T-helper 2 cell treated with Interferon-gamma antibody and Interleukin-4, amounts not matched to agents 5 μg/mL and 100 μg/mL, for 36 hours (primary cell): ENCODE results near the gene TESK2.
"Not testable (repeated sequence)": the region's sequence is repeated elsewhere in the genome, so short reads cannot be mapped to it uniquely, and the experiment has no call there.

Experiments used
- DNase-seq: peaks from one replicate; pipeline ENCODE4 v3.0.0; 2021; ENCODE audit warnings: low spot score
- H3K27ac Mint-ChIP-seq: one replicate; pipeline ENCODE4 v1.8.0; 2021; ENCODE audit warnings: mild to moderate bottlenecking, mixed read lengths
- H3K27me3 Mint-ChIP-seq: one replicate; pipeline ENCODE4 v1.8.0; 2021; ENCODE audit warnings: low read depth, mixed read lengths
- H3K36me3 Mint-ChIP-seq: one replicate; pipeline ENCODE4 v1.8.0; 2021; ENCODE audit warnings: low read depth, mixed read lengths
- H3K4me1 Mint-ChIP-seq: one replicate; pipeline ENCODE4 v1.8.0; 2021; ENCODE audit warnings: low read depth, mixed read lengths
- H3K4me3 Mint-ChIP-seq: one replicate; pipeline ENCODE4 v1.8.0; 2022; ENCODE audit warnings: mild to moderate bottlenecking, moderate library complexity, mixed read lengths
- H3K9me3 Mint-ChIP-seq: one replicate; pipeline ENCODE4 v1.8.0; 2021; ENCODE audit warnings: mixed read lengths

The TESK2 gene

DNA sequence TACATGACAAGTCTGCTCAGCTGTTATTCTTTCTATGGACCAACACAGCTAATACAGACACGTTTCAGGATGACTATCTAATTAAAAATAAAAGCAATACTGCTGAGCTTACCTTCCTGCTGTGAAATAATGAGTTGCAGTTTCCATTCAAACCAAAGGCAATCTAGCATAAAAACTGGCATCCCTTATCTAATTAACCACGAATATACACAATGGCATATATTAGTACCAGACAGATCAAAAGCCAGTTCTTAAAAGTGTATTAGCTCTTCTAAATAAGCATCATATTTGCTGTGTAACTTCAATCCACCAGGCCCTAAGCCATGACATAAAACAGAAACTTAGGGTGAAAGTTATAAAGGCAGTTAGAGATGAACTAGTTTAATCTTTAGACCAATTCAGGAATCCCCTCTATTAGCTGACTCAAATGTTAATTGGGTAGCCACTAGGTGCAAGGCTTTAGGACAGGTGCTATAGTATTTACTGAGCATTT is 20.6 kb downstream of the TESK2 start:
- no peaks in the 10 kb centered on the region for H3K36me3 Mint-ChIP-seq
- H3K27ac Mint-ChIP-seq, result no peak overlapping the region
- H3K4me1 Mint-ChIP-seq, result no peaks in the 10 kb centered on the region
- H3K27me3 Mint-ChIP-seq, result no peaks in the 10 kb centered on the region
- DNase-seq, result no peak
- H3K9me3 Mint-ChIP-seq, result no peaks in the 10 kb centered on the region
- no peak overlapping the region for H3K4me3 Mint-ChIP-seq

DNA sequence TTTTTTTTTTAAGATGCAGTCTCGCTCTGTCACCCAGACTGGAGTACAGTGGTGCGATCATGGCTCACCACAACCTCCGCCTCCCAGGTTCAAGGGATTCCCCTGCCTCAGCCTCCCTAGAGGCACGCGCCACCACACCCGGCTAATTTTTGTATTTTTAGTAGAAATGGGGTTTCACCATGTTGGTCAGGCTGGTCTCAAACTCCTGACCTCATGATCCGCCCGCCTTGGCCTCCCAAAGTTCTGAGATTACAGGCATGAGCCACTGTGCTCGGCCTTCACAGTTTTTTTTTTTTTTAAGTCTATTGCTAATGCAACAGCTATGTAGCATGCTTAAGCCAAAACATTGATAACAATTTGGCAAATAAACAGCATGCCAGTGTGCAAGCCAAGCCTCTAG is 23.6 kb downstream of the TESK2 start:
- not testable (repeated sequence) for H3K27me3 Mint-ChIP-seq, H3K36me3 Mint-ChIP-seq, H3K27ac Mint-ChIP-seq, H3K9me3 Mint-ChIP-seq, H3K4me3 Mint-ChIP-seq, H3K4me1 Mint-ChIP-seq, DNase-seq

DNA sequence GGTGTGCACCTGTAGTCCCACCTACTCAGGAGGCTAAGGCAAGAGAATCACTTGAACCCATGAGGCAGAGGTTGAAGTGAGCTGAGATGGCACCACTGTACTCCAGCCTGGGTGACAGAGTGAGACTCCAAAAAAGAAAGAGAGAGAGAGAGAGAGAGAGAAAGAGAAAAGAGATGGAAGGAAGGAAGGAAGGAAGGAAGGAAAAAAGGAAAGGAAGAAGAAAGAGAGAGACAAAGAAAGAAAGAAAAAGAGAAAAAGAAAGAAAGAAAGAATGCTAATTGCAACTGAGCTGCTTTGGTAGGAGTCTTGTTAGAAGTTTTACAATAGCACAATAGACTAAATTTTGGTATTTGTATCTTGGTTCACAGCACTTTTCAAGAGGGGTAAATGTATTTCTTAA is 25.7 kb downstream of the TESK2 start:
- Mint-ChIP-seq H3K27me3 (peaks cover 3% of the 10 kb centered on the region), H3K9me3 (no peaks in the 10 kb centered on the region), H3K36me3 (no peaks in the 10 kb centered on the region), H3K27ac (no peak overlapping the region), H3K4me1 (no peaks in the 10 kb centered on the region), H3K4me3 (no peak overlapping the region)
- no peak for DNase-seq

DNA sequence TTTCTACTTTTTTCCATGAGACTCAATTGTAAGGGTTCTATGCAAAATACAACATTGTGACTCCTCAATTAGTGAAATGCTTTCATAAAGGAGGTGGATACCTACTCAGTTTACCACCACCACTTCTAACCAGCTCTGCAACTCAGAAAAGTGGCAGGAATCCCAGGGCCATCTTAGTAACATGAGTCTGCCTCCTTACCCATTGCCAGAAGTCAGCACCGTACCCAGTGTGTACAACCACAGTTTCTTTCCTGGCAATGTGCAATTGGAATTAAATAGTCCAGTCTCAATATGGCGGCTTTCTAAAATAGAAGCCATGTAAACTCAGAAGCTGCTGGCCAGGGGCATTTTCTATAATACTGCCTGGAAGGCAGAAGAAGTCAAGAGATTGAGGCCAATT is 32.1 kb downstream of the TESK2 start:
- Mint-ChIP-seq H3K4me1 (no peaks in the 10 kb centered on the region), H3K27me3 (peaks cover 3% of the 10 kb centered on the region), H3K27ac (no peak overlapping the region), H3K36me3 (no peaks in the 10 kb centered on the region), H3K9me3 (no peaks in the 10 kb centered on the region), H3K4me3 (no peak overlapping the region)
- DNase-seq, result no peak

DNA sequence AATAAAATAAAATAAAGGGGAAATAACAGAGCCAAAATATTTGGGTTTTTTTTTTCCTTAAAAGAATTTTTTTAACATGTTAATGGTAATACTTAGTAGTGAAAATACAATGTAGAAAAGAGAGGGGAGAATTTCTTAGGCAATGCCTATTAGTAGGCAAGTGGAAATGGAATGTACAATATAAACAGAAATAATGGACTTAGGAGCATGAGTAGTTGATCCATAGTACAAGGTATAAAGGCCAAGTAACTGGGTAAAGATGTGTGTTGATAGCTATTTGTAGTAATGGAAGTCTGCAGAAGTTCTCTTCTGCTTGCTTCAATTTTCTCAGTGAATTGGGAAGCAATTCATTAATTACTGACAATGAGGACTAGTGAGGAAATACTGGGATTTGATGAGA is 34.4 kb downstream of the TESK2 start:
- no peaks in the 10 kb centered on the region for H3K27me3 Mint-ChIP-seq
- no peak overlapping the region for H3K27ac Mint-ChIP-seq
- DNase-seq, result no peak
- no peak overlapping the region for H3K4me3 Mint-ChIP-seq
- H3K36me3 Mint-ChIP-seq, result no peaks in the 10 kb centered on the region
- no peaks in the 10 kb centered on the region for H3K4me1 Mint-ChIP-seq
- H3K9me3 Mint-ChIP-seq, result no peaks in the 10 kb centered on the region

DNA sequence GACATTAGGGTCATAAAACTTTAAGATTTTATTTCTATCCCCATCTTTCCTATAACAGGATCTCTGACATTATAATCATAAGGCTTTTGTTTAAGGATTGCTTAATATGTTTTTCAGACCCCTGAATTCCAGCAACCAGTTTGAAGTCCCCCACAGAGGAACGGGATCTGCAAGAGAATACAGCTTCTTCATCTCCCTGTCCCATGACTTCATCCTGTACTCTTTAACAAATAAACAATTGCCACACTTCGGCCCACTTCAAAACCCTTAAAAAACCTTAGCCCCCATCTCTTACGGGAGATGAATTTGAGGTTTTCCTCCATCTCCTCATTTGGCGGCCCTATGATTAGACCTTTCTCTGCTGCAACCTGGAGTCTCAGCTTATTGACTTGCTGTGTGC is 35.8 kb downstream of the TESK2 start:
- Mint-ChIP-seq H3K27ac (no peak overlapping the region), H3K27me3 (no peaks in the 10 kb centered on the region)

DNA sequence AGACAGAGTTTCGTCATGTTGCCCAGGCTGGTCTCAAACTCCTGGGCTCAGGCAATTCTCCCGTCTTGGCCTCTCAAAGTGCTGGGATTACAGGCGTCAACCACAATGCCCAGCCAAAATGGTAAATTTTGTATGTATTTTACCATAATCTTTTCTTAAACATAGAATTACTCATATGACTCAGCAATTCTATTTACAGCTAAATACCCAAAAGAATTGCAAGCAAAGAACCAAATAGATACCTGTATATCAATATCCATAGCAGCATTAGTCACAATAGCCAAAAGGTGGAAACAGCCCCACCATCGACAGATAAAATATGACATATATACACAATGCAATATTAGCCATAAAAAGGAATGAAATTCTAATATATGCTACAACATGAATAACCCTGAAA is 36.5 kb downstream of the TESK2 start:
- no peaks in the 10 kb centered on the region for H3K9me3 Mint-ChIP-seq
- H3K27me3 Mint-ChIP-seq, result no peaks in the 10 kb centered on the region
- H3K27ac Mint-ChIP-seq, result no peak overlapping the region
- no peaks in the 10 kb centered on the region for H3K4me1 Mint-ChIP-seq
- H3K36me3 Mint-ChIP-seq, result no peaks in the 10 kb centered on the region
- H3K4me3 Mint-ChIP-seq, result no peak overlapping the region
- DNase-seq, result no peak

More for the DNA sequence above, 35.8 kb downstream of the TESK2 start:
- Mint-ChIP-seq H3K4me1 (no peaks in the 10 kb centered on the region), H3K4me3 (no peak overlapping the region), H3K9me3 (no peaks in the 10 kb centered on the region), H3K36me3 (no peaks in the 10 kb centered on the region)
- DNase-seq, result no peak

DNA sequence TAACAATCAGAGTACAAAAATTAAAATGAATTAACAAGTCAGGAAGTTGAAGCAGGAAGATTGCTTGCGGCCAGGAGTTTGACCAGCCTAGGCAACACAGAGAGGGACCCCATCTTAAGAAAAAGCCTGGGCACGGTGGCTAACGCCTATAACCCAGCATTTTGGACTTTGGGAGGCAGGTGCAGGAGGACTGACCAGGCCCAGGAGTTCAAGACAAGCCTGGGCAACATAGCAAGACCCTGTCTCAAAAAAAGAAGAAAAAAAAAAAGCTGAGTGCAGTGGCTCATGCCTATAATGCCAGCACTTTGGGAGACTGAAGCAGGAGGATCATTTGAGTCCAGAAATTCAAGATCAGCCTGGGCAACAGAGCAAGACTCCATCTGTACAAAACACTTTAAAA is 38.5 kb downstream of the TESK2 start:
- no peaks in the 10 kb centered on the region for H3K4me1 Mint-ChIP-seq
- DNase-seq, result no peak

DNA sequence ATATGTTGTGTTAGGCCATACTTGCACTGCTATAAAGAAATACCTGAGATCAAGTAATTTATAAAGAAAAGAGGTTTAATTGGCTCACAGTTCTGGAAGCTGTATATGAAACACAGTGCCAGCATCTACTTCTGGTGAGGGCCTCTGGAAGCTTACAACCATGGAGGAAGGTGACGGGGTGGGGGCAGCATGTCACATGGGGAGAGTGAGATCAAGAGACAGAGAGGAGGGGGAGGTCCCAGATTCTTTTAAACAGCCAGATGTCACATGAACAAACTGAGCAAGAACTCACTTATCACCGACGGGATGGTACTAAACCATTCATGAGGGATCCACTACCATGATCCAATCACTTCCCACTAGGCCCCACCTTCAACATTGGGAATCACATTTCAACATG is 42.6 kb downstream of the TESK2 start:
- Mint-ChIP-seq H3K4me1 (no peaks in the 10 kb centered on the region), H3K36me3 (no peaks in the 10 kb centered on the region), H3K4me3 (no peak overlapping the region), H3K27ac (no peak overlapping the region), H3K9me3 (no peaks in the 10 kb centered on the region), H3K27me3 (no peaks in the 10 kb centered on the region)
- DNase-seq, result no peak

More for the DNA sequence above, 38.5 kb downstream of the TESK2 start:
- H3K4me3 Mint-ChIP-seq, result no peak overlapping the region
- no peak overlapping the region for H3K27ac Mint-ChIP-seq
- no peaks in the 10 kb centered on the region for H3K36me3 Mint-ChIP-seq
- H3K27me3 Mint-ChIP-seq, result no peaks in the 10 kb centered on the region
- H3K9me3 Mint-ChIP-seq, result no peaks in the 10 kb centered on the region

DNA sequence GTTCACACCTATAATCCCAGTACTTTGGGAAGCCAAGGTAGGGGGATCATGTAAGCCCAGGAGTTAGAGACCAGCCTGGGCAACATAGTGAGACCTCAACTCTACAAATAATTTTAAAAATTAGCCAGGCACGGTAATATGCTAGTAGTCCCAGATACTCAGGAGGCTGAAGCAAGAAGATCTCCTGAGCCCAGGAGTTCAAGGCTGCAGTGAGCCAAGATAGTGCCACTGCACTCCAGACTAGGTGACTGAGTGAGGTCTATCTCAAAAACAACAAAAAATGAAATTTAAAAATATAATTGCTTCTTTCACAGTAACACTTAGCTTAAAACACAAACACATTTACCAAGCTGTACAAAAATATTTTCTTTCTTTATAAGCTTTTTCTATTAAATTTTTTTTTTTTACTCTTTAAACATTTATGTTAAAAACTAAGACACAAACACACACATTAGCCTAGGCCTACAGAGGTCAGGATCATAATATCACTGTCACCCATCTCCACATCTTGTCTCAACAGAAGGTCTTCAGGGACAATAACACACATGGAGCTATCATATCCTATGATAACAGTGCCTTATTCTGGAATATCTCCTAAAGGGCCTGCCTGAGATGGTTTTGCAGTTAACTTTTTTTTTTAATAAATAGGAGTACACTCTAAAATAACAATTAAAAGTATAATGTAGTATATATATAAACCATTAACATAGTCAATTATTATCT is 43.9 kb downstream of the TESK2 start:
- no peaks in the 10 kb centered on the region for H3K27me3 Mint-ChIP-seq
- no peaks in the 10 kb centered on the region for H3K4me1 Mint-ChIP-seq
- H3K9me3 Mint-ChIP-seq, result no peaks in the 10 kb centered on the region

DNA sequence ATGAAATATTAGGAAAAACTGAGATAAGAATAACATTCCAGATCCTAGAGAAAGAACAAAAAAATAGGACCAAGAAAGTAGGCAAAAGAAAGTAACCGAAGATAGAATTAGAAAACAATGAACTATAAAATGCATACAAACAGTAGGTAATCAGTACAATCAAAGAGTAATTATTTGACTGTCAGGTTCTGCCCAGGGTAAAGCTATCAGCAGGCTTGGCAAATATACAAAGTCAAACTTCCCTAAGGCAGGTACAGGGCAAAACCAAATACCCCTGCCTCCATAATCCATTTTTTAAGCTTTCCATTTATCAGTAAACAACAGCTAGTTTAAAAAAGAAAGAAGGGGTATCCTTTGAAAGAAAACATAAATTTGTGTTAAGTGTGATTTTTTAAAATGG is 44.4 kb downstream of the TESK2 start:
- no peak for DNase-seq
- H3K27ac Mint-ChIP-seq, result no peak overlapping the region
- H3K4me1 Mint-ChIP-seq, result no peaks in the 10 kb centered on the region
- H3K4me3 Mint-ChIP-seq, result no peak overlapping the region
- H3K36me3 Mint-ChIP-seq, result no peaks in the 10 kb centered on the region
- no peaks in the 10 kb centered on the region for H3K9me3 Mint-ChIP-seq
- no peaks in the 10 kb centered on the region for H3K27me3 Mint-ChIP-seq

More for the DNA sequence above, 43.9 kb downstream of the TESK2 start:
- no peak for DNase-seq
- Mint-ChIP-seq H3K4me3 (no peak overlapping the region), H3K36me3 (no peaks in the 10 kb centered on the region), H3K27ac (no peak overlapping the region)

DNA sequence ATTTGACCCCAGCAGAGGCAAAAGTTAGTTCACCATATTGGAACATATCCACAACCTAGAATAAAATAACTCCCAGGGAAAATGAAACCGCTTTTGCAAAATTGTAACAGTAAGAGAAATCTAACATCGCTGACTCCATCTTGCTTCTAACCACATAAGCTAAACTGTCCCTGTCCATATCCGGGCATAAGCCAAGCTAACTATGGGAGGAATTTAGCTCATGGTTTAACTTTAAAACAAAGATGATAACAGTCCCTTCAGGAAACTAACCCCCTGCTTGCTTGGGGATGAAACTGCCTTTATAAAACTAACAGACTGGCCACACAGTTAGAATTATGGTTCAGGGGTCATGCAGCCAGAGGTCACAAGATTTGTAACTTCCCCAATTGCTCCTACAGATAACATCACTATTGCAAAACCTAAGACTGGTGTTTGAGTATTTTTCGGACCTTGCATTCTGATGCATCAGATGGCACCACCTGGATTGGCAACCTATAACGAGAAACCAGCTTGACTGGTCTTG is 46.3 kb downstream of the TESK2 start:
- Mint-ChIP-seq H3K36me3 (no peaks in the 10 kb centered on the region), H3K9me3 (no peaks in the 10 kb centered on the region), H3K27ac (no peak overlapping the region), H3K4me3 (no peak overlapping the region), H3K4me1 (no peaks in the 10 kb centered on the region), H3K27me3 (no peaks in the 10 kb centered on the region)
- no peak for DNase-seq

DNA sequence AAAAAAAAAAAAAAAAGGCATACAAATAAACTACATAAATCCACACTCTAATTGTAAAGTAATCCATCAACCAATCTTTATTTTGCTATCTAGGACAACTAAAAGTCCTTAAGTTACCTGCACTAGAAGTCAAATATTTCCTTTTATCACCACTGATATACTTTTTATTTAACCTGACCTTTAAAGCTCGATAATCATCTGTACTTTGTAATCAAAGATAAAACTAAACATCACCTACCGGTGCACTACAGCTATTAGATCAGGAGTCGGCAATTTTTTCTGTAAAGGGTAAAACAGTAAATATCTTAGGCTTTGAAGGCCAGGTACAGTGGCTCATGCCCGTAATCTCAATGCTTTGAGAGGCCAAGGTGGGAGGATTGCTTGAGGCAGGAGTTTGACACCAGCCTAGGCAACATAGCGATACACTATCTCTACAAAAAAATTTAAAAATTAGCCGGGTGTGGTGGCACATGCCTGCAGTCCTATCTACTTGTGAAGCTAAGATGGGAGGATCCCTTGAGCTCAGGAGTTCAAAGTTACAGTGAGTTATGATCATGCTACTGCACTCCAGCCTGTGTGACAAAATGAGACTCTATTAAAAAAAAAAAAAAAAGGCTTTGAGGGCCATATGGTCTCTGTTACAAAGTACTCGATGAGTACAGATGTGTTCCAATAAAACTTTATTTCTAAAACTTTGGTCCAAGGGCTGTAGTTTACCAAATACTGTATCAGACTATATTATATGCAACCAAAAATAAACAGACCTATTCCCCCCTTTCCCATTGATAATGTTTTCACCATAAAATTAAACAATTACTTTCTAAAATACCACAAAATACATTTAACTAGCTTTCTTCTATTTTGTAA is 47.1 kb downstream of the TESK2 start:
- H3K27me3 Mint-ChIP-seq, result no peaks in the 10 kb centered on the region
- H3K4me1 Mint-ChIP-seq, result no peaks in the 10 kb centered on the region
- no peak for DNase-seq
- H3K27ac Mint-ChIP-seq, result no peak overlapping the region
- H3K4me3 Mint-ChIP-seq, result no peak overlapping the region
- H3K9me3 Mint-ChIP-seq, result no peaks in the 10 kb centered on the region
- H3K36me3 Mint-ChIP-seq, result no peaks in the 10 kb centered on the region

DNA sequence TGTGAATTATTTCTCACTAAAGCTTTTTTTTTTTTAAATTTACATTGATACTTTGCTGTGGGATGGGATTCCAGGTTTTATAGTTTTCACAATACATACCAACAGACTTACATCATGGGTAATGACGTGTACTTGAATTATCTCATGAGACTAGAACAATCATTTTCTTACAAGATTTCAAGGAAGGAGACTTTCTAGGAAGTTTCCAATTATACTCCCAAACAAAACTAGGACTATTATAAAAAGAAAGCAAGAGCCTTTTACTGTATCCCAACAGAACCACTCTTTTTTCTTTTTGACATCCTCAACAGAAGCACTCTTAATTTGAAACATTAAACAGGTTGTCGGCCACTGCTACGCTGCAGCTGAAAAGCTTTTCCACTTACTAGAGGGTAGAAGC is 48.7 kb downstream of the TESK2 start:
- Mint-ChIP-seq H3K27me3 (no peaks in the 10 kb centered on the region), H3K9me3 (no peaks in the 10 kb centered on the region), H3K4me1 (no peaks in the 10 kb centered on the region), H3K36me3 (no peaks in the 10 kb centered on the region), H3K27ac (no peak overlapping the region), H3K4me3 (no peak overlapping the region)
- no peak for DNase-seq
